Stimulated activated CD4-positive, alpha-beta T cell treated with anti-CD3 and anti-CD28 coated beads, Interleukin-4, amount 100 ng/mL, for 48 hours (primary cell): Measurements from ENCODE around the gene UROC1.
"Not testable (repeated sequence)": the region's sequence is repeated elsewhere in the genome, so short reads cannot be mapped to it uniquely, and the experiment has no call there.

Experiments used
- DNase-seq, 2 donors: peaks; one replicate each; pipeline ENCODE4 v3.0.0-alpha.2; 2020; ENCODE audit warnings: low read depth in 2 of 2

UROC1 gene

DNA sequence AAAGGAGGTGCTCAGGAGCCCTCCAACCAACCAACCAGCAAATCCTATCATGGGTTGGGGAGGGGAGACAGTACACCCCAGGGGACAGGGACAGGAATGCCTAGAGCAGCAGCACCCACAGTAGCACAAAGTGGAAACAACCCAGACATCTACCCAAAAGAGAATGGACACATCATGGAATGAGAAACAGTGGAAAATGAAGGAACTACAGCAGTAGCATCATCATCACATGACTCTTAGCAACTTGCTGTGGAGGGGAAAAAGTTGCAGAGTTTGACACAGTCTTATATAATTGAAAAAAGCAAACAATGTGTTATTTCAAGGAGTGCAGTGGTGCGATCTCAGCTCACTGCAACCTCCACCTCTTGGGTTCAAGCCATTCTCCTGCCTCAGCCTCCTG is 30.1 kb upstream of the UROC1 start:
- DNase-seq, result no peak

DNA sequence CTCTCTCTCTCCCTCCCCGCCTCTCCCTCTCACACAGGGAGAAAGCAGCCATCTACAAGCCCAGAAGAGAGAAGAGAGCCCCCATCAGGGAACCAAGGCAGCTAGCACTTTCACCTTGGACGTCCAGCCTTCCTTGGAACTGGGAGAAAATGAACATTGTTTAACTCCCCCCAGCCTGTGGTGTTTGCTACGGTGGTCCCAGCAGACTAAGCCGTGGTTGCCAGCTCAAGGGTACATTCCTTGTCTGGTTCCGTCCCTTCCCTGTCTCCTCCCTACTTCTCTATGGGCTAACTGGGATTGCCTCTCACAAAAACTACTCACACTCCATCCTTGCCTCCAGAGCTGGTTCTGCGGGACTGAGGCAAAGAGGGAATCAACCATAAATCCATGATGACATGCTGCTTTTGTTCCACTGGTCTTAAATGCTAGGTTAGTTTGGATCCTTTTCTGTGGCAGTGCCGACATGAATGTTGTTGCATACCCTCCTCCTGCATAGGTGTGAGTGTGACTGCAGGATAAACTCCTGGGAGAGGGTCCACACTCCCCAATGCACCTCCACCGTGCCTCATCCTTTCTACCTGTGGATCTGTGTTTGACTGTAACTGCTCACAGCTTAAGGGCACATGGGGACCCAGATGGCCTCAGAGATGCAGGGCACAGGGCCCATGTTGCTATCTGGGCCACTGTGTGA is 29.1 kb upstream of the UROC1 start:
- no peak for DNase-seq

DNA sequence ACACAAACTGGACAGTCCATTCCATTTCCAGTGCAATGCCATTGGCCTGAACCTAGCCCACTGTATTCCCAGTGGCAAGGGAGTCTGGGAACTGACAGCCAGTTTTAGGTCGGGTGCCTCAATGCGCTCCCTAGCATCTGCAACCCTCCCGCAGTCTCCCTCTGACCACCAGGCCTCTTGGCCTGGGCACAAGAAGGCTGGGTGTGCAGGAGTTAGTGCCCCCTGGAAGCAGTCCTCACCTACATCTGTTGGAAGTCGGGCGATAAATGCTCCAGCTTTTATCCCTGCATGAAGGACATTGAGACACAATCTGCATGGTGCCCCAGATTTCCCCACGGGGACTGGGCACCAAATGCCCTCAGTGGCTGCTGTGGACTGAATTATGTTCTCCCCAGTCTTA is 28.4 kb upstream of the UROC1 start:
- DNase-seq, result no peak

DNA sequence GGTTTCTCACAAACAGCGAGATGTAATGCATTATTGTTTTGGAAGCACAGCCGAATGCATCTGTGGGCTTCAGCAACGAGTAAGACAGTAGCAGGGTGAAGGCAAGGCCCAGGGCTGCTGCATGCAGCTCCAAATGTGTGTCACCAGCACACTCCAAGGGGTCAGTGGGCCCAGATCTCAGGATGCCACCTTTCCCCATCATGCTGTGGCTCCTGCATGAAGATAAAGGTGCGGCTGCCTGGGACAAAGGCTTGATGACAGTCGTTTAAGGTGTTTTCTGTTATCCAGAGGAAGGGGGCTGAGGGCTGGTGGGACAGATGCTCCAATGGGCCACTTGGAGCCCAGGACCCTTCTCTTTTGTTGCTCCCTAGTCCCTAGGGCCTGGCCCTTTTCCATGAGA is 28.0 kb upstream of the UROC1 start:
- no peak for DNase-seq

DNA sequence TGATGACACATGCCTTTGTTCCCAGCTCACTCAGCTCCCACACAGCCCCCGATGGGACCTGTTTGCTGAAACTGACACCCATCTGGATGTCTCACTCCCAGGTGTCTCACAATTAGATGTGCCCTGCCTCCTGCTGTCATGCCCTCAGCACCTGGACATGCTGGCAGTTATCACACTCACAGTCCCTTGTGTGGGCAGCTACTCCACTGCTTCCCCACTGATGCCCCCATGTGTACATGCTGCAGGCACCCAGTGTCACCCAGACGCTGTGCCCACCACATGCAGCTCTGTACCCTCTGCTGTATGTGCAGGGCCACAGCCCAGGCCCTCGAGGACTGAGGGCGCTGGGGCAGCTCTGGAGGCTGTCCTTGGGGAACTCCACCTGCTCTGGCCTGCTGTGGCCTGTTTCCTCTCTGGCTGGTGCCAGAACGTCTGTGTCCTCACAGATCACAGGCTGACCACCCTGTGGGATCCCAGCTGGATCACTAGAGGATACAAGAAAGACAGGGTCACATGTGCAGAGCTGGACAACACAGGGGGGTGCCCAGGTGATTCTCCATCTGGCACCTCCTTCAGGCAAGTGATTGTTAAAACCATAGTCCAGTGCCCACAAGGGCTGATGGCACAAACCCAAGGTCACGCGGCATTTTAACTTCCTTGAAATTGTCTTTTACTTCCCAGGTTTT is 27.2 kb upstream of the UROC1 start:
- no peak for DNase-seq

DNA sequence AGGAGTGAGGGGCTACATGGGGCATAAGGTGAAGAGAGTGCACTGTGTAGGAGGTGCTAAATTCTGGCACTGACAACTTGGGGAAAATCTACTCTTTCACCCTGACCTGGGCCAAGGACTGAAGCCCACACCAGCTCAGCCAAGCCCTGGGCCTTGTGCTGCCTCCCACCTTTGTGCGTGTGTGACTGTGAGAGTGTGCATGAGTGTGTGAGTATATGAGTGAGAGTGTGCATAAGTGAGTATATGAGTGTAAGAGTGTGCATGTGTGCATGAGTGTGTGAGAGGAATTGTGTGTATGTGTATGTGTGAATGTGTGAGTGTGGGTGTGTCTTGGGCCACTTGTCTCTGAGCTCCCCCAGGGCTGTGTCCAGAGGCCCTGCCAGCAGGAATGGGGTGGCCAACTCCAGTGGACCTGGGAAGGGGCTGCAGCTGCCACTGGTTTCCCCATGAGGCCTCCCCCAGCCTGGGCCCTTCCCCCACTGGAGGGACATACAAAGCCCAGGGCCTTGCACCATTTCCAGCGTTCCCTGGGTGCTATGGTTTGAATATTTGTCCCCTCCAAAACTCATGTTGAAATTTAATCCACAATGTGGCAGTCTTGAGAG is 26.0 kb upstream of the UROC1 start:
- no peak for DNase-seq

DNA sequence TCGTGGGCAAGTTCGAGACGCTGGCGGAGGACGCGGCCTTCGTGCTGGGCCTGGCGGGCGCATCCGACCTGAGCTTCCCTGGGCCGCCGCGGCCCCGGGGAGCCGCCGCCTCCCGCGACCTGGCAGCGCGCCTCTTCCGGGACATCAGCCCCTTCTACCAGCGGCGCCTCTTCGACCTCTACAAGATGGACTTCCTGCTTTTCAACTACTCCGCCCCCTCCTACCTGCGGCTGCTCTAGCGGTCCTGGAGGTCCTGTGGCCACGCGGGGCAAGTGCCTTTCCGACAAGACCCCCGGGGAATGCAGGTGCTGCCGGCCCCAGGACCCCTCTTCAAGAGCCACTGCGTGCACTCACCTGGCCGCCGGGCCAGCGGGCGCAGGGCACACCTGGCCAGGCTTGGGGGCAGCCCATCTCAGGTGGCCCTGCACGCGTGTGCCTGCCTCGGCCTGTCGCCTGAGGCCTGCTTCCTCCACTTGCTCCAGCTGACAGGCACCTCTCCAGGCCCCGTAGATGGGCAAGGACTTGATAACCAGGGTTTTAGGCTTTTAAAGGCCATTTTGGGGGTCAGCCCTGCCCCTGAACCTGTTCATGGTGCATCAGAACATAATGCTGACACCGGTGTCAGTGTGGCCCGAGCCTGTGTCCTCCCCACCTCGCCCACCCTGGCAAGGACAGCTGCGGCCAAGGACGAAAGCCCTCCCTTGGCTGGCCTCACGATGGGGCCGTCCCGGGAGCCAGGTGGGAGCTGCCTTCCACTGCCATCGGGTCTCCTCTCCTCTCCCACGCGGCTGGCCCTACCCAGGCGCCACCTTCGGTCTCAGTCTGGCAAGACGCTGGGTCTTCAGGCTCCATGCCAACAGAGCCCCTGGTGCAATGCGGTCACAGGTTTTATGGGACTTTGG is 25.0 kb upstream of the UROC1 start:
- no peak for DNase-seq

DNA sequence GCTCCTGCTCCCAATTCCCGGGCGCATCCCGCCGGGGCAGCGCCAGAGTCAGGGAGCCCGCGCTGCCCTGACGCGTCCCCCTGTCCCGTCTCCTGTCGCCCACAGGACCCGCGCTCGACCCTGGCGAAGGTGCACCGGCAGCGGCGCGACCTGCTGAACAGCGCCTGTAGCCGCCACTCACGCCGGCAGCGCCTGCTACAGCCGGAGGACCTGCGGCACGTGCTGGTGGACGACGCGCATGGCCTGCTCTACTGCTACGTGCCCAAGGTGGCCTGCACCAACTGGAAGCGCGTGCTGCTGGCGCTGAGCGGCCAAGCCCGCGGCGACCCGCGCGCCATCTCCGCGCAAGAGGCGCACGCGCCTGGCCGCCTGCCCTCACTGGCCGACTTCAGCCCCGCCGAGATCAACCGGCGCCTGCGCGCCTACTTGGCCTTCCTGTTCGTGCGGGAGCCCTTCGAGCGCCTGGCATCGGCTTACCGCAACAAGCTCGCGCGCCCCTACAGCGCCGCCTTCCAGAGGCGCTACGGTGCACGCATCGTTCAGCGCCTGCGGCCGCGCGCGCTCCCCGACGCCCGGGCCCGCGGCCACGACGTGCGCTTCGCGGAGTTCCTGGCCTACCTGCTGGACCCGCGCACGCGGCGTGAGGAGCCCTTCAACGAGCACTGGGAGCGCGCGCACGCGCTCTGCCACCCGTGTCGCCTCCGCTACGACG is 24.2 kb upstream of the UROC1 start:
- no peak for DNase-seq

DNA sequence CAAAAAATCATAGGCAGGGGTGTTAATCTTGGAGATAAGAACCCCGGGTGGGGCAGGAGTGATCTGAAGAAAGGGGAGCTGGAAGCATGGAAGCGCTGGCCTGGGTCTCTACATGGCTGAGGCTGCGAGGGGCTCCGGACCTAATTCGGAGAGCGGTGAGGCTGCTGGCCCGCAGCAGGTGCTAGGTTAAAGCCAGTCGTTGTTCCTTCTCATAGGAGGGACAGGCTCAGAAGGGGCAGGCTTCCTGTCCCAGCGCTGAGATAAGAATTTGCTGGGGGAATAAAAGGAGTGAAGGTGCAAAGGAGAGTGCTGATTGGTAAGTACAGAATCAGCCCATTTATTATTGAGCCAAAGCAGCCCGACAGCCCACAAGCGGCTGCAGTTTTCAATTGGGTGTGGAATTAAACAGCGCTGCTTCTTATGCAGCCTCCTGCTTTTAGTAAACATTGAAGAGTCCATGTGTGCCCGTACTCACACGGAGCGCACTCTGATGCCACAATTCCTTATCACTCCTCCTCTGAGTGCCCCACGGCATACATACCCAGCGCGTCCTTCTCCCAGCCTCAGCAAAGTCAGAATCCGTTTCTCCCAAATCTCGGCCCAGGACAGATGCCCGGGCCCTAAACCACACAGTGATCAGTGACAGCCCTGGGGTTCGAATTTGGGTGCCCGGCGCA is 23.5 kb upstream of the UROC1 start:
- DNase-seq, result no peak

DNA sequence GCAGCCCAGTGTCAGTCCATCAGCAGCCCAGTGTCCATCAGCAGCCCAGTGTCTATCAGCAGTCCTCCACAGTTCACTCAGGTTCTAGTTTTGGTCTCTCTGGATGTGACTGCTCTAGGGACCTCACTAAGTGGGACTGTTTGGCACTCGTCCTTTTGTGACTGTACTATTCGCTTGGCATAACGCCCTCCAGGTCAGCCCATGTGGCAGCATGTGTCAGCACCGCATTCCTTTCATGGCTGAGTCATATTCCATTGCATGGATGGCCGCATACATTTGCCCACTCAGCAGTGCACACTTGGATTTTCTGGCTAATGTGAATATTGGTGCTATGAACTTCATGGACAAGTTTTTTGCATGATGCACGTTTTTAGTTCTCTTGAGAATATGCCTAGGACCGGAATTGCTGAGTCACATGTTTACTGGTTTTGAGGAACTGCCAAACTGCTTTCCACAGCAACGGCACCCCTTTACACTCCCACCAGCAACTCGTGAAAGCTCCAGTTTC is 22.8 kb upstream of the UROC1 start:
- no peak for DNase-seq

DNA sequence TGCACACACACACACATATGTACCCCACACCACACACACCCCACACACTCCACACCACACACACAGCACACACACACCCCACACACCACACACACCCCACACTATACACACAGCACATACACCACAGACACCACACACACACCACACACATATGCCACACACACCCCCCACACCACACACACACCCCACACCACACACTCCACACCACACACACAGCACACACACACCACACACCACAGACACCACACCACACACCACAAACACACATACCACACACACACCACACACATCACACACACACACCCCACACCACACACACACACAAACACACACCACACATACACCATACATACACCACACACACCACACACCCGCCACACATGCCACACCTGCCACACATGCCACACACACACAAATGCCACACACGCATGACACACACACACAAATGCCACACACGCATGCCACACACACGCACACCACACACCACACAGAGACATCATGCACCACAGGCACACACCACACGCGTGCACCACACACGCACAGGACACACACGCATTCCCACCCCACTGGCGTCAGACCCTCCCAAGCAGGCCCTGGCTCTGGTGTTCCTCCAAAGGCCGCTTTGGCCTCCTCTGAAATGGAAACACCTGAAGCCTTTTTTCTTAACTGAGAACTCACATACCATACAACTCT is 22.1 kb upstream of the UROC1 start:
- no peak for DNase-seq

DNA sequence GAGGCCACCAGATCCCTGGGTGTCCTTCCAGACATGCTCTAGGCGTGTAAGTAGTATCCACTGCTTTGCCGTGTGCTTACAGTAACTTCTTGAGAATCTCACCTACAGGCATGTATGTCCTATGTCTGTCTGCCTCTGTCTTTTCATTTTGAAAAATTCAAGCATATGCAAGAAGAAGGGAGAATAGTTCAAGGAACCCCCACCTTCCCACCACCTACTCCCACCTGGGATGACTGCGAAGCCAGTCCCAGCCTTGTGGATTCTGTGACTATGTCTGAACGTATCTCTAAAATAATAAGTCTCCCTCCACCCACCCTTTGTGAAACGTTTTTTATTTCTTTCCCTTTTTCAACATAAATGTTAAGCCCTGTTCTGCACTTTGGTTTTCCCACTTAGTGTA is 21.4 kb upstream of the UROC1 start:
- no peak for DNase-seq

DNA sequence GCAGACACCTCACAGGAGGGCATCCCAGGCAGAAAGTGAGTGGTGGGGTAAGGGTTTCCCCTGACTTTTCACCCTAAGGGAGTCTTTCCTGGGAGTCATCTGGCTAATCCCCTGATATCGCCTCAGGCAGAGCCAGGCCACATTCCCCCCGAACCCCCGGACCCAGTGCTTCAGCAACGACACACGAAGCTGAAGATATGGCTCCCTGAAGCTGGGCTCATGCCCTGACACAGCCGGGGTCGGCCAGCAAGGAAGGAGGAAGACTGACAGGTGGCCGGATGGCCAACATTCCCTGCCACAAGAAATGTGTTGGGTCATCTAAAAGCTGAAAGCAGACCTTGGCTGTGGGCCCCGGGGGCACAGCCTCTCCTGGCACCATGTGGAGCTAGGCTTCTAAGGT is 20.7 kb upstream of the UROC1 start:
- DNase-seq, result no peak

DNA sequence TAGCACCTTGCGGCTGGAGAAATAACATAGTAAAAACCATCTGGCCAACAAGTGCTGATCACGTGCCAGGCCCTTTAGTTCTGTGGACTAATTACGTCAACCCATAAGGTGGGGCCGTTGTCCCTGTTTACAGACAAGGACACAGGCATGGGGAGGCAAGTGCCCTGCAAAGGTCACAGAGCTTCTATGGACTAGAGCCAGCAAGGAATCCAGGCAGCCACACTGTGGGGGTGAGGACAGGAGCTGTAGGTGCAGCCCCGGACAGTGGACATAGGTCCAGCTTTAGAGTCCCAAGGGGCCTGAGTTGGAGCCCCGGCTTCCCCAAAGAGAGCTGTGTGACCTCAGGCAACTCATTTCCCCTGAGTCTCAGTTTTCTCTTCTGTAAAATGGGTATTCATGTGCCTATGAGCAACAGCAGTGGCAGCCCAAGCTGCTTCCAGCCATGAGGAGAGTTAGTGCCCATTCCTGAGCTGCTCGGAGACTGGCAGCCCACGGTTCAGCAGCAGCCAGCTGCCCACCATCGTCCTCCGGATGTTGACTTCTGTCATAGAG is 20.2 kb upstream of the UROC1 start:
- DNase-seq, result no peak

DNA sequence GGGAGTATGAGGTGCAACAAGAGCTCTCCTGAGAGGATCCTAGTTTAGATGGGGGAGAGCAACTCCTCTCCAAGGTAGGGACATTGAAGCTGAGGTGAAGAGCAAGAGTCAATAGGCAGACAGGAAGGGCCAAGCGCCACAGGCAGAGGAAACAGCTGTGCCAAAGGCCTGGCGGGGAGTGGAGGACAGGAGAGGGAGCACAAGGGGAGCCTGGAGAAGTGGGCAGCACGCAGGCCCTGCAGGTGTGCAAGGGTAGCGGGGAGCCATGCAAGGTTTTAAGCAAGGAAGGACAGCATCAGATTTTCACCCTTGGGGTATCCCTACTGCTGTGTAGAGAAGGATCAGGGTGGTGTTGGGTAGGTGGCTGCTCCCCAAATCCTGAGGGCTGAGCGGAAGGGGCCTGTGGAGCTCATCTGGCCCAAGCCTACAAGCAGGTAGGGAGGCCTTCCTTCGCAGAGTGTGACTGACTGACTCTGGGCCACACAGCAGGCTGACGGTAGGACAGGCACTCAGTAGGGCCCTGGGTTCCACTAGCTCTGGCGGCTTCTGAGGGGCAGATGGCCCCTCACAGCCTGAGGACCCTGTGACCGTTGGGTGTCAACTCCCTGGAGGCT is 19.6 kb upstream of the UROC1 start:
- DNase-seq, result no peak

DNA sequence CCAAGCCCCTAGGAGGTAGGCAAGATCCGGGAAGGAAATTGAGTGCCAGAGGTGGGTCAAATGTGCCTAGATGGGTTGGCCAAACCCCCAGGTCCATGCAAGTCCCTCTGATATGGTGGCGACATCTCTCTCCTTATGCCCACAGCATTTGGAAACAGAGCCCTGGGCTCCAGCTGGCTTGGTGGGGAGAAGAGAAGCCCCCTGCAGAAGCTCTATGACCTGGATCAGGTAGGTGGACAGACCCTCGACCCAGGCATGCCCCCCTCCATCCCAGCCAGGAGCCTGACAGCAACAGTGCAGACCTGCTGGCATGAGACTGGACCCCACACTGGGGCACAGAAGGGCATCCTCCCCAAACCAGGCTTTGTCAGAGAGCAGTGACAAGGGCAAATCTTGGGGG is 18.6 kb upstream of the UROC1 start:
- no peak for DNase-seq

DNA sequence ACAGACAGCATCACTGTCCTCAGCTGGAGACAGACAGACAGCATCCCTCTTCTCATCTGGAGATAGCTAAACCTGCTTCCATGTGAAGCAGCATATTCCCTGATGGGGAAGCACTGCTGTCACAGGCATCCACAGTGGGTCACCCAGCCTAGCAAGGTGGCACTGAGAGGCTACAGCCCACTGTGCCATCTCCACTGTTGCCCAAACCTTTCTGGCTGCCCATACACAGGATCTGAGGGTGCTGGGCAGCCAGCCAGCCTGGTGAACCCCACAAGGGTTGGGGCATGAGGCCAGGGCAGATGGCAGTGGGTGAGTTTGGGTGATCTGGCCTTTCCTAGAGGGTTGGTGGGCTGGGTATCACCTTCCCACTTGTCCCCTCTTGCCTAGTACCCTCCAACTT is 18.1 kb upstream of the UROC1 start:
- DNase-seq, result no peak

DNA sequence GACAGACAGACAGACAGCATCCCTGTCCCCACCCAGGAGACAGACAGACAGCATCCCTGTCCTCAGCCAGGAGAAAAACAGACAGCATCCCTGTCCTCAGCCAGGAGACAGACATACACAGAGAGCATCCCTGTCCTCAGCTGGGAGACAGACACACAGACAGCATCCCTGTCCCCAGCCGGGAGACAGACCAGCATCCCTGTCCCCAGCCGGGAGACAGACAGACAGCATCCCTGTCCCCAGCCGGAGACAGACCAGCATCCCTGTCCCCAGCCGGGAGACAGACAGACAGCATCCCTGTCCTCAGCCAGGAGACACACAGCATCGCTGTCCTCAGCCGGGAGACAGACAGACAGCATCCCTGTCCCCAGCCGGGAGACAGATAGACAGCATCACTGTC is 17.1 kb upstream of the UROC1 start:
- DNase-seq, result not testable (repeated sequence)

DNA sequence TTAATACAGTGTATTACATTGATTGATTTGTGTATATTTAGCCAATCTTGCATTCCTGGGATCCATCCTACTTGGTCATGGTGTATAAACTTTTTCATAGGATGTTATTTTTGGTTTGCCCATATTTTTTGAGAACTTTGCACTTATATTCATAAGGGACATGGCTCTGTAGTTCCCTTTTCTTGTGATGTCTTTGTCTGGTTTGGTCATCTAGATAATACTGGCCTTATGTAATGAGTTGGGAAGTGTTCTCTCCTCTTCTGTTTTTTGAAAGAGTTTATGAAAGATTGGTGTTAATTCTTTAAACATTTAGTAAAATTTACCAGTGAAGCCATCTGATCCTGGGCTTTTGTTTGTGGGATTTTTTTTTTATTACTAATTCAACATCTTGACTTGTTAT is 15.9 kb upstream of the UROC1 start:
- DNase-seq, result no peak

DNA sequence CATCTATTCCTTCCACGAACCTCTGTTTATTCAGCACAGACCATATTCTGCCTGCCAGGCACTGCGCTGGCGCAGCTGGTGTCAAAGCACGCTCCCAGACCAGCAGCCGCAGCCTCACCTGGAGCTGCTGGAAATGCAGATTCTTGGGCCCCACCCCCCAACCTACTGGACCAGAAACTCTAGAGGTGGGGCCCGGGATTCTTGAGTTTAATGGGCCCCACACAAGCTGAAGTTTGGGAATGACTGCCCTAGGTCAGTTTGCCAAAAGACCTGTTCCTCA is 13.4 kb upstream of the UROC1 start:
- DNase-seq, result no peak
